ENCODE data around the gene KRTAP4-6.
"Not testable (repeated sequence)": the region's sequence is repeated elsewhere in the genome, so short reads cannot be mapped to it uniquely, and the experiment has no call there.

KRTAP4-6 gene

GRCh38 chr17:41140360-41141131 is at the start of gene KRTAP4-6:
Gene KRTAP4-6, minus strand, starts transcription at chr17:41140544. Its CDS starts 57 bp downstream, at chr17:41140487.
- DNase-seq (ENCODE audit: low read depth in 2 of 2, low spot score in 1 of 2): no peak

GRCh38 chr17:41189837-41190318 is 49.5 kb upstream of the KRTAP4-6 start, which contains the start of gene KRTAP9-1:
Gene KRTAP9-1, plus strand, starts transcription at chr17:41189887. Its CDS starts 0 bp downstream, at chr17:41189887.
- DNase-seq (ENCODE audit: low read depth in 2 of 2, low spot score in 1 of 2): not testable (repeated sequence)

- no peak for DNase-seq (ENCODE audit: low read depth in 2 of 2, low spot score in 1 of 2)
Measured at GRCh38 chr17:41186872-41187271, 46.5 kb upstream of the KRTAP4-6 start.

GRCh38 chr17:41185001-41185400 is 44.7 kb upstream of the KRTAP4-6 start:
- DNase-seq (ENCODE audit: low read depth in 2 of 2, low spot score in 1 of 2): no peak

GRCh38 chr17:41184480-41184961 is 44.2 kb upstream of the KRTAP4-6 start, which contains the start of gene KRTAP4-1:
Gene KRTAP4-1, minus strand, starts transcription at chr17:41184911. Its CDS starts 57 bp downstream, at chr17:41184854.
- DNase-seq (ENCODE audit: low read depth in 2 of 2, low spot score in 1 of 2): no peak

- DNase-seq (ENCODE audit: low read depth in 2 of 2, low spot score in 1 of 2): no peak
Measured at GRCh38 chr17:41178843-41179616, 38.7 kb upstream of the KRTAP4-6 start.

GRCh38 chr17:41178341-41178740 is 38.0 kb upstream of the KRTAP4-6 start:
- no peak for DNase-seq (ENCODE audit: low read depth in 2 of 2, low spot score in 1 of 2)

- DNase-seq (ENCODE audit: low read depth in 2 of 2, low spot score in 1 of 2): no peak
Measured at GRCh38 chr17:41177727-41178271, 37.5 kb upstream of the KRTAP4-6 start, which contains the start of gene KRTAP4-2. Gene KRTAP4-2, minus strand, starts transcription at chr17:41178221. Its CDS starts 57 bp downstream, at chr17:41178164.

GRCh38 chr17:41176744-41177387 is 36.5 kb upstream of the KRTAP4-6 start:
- no peak for DNase-seq (ENCODE audit: low read depth in 2 of 2, low spot score in 1 of 2)

- no peak for DNase-seq (ENCODE audit: low read depth in 2 of 2, low spot score in 1 of 2)
Measured at GRCh38 chr17:41171886-41172285, 31.5 kb upstream of the KRTAP4-6 start.

GRCh38 chr17:41168121-41168520 is 27.8 kb upstream of the KRTAP4-6 start, which contains the start of gene KRTAP4-3:
Gene KRTAP4-3, minus strand, starts transcription at chr17:41168221. Its CDS starts 49 bp downstream, at chr17:41168172.
- no peak for DNase-seq (ENCODE audit: low read depth in 2 of 2, low spot score in 1 of 2)

- no peak for DNase-seq (ENCODE audit: low read depth in 2 of 2, low spot score in 1 of 2)
Measured at GRCh38 chr17:41167561-41167960, 27.2 kb upstream of the KRTAP4-6 start.

GRCh38 chr17:41163828-41164227 is 23.5 kb upstream of the KRTAP4-6 start:
- no peak for DNase-seq (ENCODE audit: low read depth in 2 of 2, low spot score in 1 of 2)

GRCh38 chr17:41160648-41161047 is 20.3 kb upstream of the KRTAP4-6 start, which contains the start of gene KRTAP4-4:
Gene KRTAP4-4, minus strand, starts transcription at chr17:41160748. Its CDS starts 57 bp downstream, at chr17:41160691.
- no peak for DNase-seq (ENCODE audit: low read depth in 2 of 2, low spot score in 1 of 2)

- DNase-seq (ENCODE audit: low read depth in 2 of 2, low spot score in 1 of 2): not testable (repeated sequence)
Measured at GRCh38 chr17:41160190-41160589, 19.8 kb upstream of the KRTAP4-6 start.

GRCh38 chr17:41153856-41154255 is 13.5 kb upstream of the KRTAP4-6 start:
- no peak for DNase-seq (ENCODE audit: low read depth in 2 of 2, low spot score in 1 of 2)

GRCh38 chr17:41151525-41151924 is 11.2 kb upstream of the KRTAP4-6 start:
- DNase-seq (ENCODE audit: low read depth in 2 of 2, low spot score in 1 of 2): no peak

- no peak for DNase-seq (ENCODE audit: low read depth in 2 of 2, low spot score in 1 of 2)
Measured at GRCh38 chr17:41150026-41150425, 9.7 kb upstream of the KRTAP4-6 start.

- no peak for DNase-seq (ENCODE audit: low read depth in 2 of 2, low spot score in 1 of 2)
Measured at GRCh38 chr17:41149652-41149985, 9.3 kb upstream of the KRTAP4-6 start, which contains the start of gene KRTAP4-5. Gene KRTAP4-5, minus strand, starts transcription at chr17:41149825. Its CDS starts 58 bp downstream, at chr17:41149767.

- not testable (repeated sequence) for DNase-seq (ENCODE audit: low read depth in 2 of 2, low spot score in 1 of 2)
Measured at GRCh38 chr17:41148971-41149651, 8.8 kb upstream of the KRTAP4-6 start.
